ENCODE results near the gene LEMD2.

Gene LEMD2

GRCh38 chr6:33787346-33787953 lies 1.5 kb downstream of the LEMD2 start:
- Histone ChIP-seq H3K4me3 (ENCODE audit: low read depth, low read length, poor library complexity, severe bottlenecking) (peak overlapping the region; percentile 99), H2AFZ (ENCODE audit: low read length) (no peak overlapping the region), H3F3A (ENCODE audit: insufficient read depth, low read length) (no peaks in the 10 kb centered on the region), H3K79me2 (ENCODE audit: insufficient read depth, low read length) (no peaks in the 10 kb centered on the region), H4K20me1 (ENCODE audit: insufficient read depth, low read length) (no peaks in the 10 kb centered on the region), H3K27ac (ENCODE audit: low read depth, low read length, poor library complexity, severe bottlenecking) (no peak overlapping the region), H3K4me1 (ENCODE audit: insufficient read depth, low read length, severe bottlenecking) (peaks cover 30% of the 10 kb centered on the region), H3K9ac (ENCODE audit: low read length) (peak overlapping the region; percentile 96), H3K27me3 (ENCODE audit: insufficient read depth, low read length) (no peaks in the 10 kb centered on the region), H3K9me3 (ENCODE audit: low read length) (no peaks in the 10 kb centered on the region), H3K36me3 (ENCODE audit: insufficient read depth, low read length) (peaks cover 26% of the 10 kb centered on the region), H3K9me2 (ENCODE audit: low read depth, low read length) (no peaks in the 10 kb centered on the region), H3K4me2 (ENCODE audit: low read length) (peak overlapping the region; percentile 89)
- no peak for TF ChIP-seq CTCF (IDR thresholded peaks at IDR 0.05; ENCODE audit: low read length)
- no peak for TF ChIP-seq EZH2 (IDR thresholded peaks at IDR 0.05; ENCODE audit: borderline replicate concordance, low read length)

DNA sequence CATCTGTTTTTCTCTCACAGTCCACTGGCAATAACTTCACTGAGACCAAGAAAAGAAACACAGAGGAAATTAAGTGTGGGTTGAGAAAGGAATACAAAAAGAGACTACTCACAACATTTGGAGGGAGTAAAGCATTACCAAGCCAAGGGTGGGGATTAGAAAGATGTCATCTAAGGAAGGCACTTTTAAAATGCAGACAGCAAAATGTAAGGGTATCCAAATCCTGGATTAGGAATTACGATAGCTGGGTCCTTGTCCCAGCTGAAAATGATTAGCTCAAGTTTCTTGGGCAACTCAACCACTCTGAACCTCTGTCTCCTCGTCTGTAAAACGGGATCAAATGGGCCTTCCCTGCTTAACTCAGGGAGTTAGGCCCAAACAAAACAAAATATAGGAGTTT lies 2.2 kb downstream of the LEMD2 start:
- no peaks in the 10 kb centered on the region for H3K9me3 ChIP-seq (ENCODE audit: low read length)
- H3K4me3 ChIP-seq (ENCODE audit: low read depth, low read length, poor library complexity, severe bottlenecking), result no peak overlapping the region
- H3K27me3 ChIP-seq (ENCODE audit: insufficient read depth, low read length), result no peaks in the 10 kb centered on the region
- peaks cover 33% of the 10 kb centered on the region for H3K36me3 ChIP-seq (ENCODE audit: insufficient read depth, low read length)
- H3K9me2 ChIP-seq (ENCODE audit: low read depth, low read length), result no peaks in the 10 kb centered on the region
- peak overlapping the region; percentile 89 for H3K4me2 ChIP-seq (ENCODE audit: low read length)
- peak overlapping the region; percentile 35; the same call in 1 of the 2 replicates for H3K9ac ChIP-seq (ENCODE audit: low read length)
- H3K27ac ChIP-seq (ENCODE audit: low read depth, low read length, poor library complexity, severe bottlenecking), result no peak overlapping the region
- H2AFZ ChIP-seq (ENCODE audit: low read length), result no peak overlapping the region
- no peaks in the 10 kb centered on the region for H3F3A ChIP-seq (ENCODE audit: insufficient read depth, low read length)
- peaks cover 30% of the 10 kb centered on the region for H3K4me1 ChIP-seq (ENCODE audit: insufficient read depth, low read length, severe bottlenecking)
- no peaks in the 10 kb centered on the region for H4K20me1 ChIP-seq (ENCODE audit: insufficient read depth, low read length)
- TF ChIP-seq EZH2 (IDR thresholded peaks at IDR 0.05; ENCODE audit: borderline replicate concordance, low read length) (no peak), CTCF (IDR thresholded peaks at IDR 0.05; ENCODE audit: low read length) (no peak)
- no peaks in the 10 kb centered on the region for H3K79me2 ChIP-seq (ENCODE audit: insufficient read depth, low read length)

DNA sequence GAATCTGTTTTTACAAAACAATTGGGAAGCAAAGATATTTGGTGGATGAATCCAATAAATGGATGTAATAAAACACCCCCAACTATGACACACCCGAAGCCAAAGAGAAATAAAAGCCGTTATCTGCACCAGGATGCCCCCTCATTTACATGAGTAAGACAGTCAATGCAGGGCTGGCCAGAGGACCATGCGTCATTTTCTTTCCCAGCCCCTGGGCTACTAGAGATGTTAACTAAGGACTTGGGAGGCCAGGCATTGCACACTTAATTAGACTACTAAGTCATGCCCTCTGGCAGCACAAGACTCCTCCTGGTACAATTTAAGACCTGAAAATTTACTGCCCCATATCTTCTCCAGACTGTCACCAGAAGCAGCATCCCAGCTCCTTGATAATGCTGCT lies 3.2 kb downstream of the LEMD2 start:
- Histone ChIP-seq H3K9ac (ENCODE audit: low read length) (peak overlapping the region; percentile 35; the same call in 1 of the 2 replicates), H3K27me3 (ENCODE audit: insufficient read depth, low read length) (no peaks in the 10 kb centered on the region), H4K20me1 (ENCODE audit: insufficient read depth, low read length) (no peaks in the 10 kb centered on the region), H3F3A (ENCODE audit: insufficient read depth, low read length) (no peaks in the 10 kb centered on the region), H3K27ac (ENCODE audit: low read depth, low read length, poor library complexity, severe bottlenecking) (no peak overlapping the region), H3K9me2 (ENCODE audit: low read depth, low read length) (no peaks in the 10 kb centered on the region), H3K4me3 (ENCODE audit: low read depth, low read length, poor library complexity, severe bottlenecking) (no peak overlapping the region), H3K36me3 (ENCODE audit: insufficient read depth, low read length) (peaks cover 42% of the 10 kb centered on the region), H3K4me1 (ENCODE audit: insufficient read depth, low read length, severe bottlenecking) (peaks cover 30% of the 10 kb centered on the region), H3K9me3 (ENCODE audit: low read length) (no peaks in the 10 kb centered on the region), H3K4me2 (ENCODE audit: low read length) (peak overlapping the region; percentile 89; the same call in 1 of the 2 replicates), H3K79me2 (ENCODE audit: insufficient read depth, low read length) (no peaks in the 10 kb centered on the region), H2AFZ (ENCODE audit: low read length) (no peak overlapping the region)
- TF ChIP-seq CTCF (IDR thresholded peaks at IDR 0.05; ENCODE audit: low read length) (no peak), EZH2 (IDR thresholded peaks at IDR 0.05; ENCODE audit: borderline replicate concordance, low read length) (no peak)

Measured in OCI-LY1 (cell line).